SK-N-SH treated with all-trans-retinoic acid at 6 μM for 48 hours (cell line): ENCODE data around the gene RUNX3.

Experiments
- ATAC-seq: fragments of 200-7000 bp; cut with Tn5 transposase; 3 replicates; pipeline ENCODE4 v1.9.1; 2020; ENCODE audit warnings: mild to moderate bottlenecking, moderate library complexity
- ARNTL ChIP-seq: fragments of 450-650 bp; formaldehyde crosslinking; IDR thresholded peaks from 2 replicates; pipeline ENCODE4 v1.5.0; 2020; ENCODE audit warnings: low read depth, mild to moderate bottlenecking, moderate library complexity, borderline replicate concordance
- BACH2 ChIP-seq: fragments of 250-450 bp; sonication (Bioruptor Pico); IDR thresholded peaks from 2 replicates; pipeline ENCODE4 v1.9.0; 2021; ENCODE audit warnings: mild to moderate bottlenecking, borderline replicate concordance
- CREB5 ChIP-seq: fragments of 250-450 bp; sonication (Bioruptor Pico); IDR thresholded peaks from 2 replicates; pipeline ENCODE4 v1.5.1; 2020; ENCODE audit warnings: low read depth, mild to moderate bottlenecking, moderate library complexity
- CSDC2 ChIP-seq: fragments of 250-450 bp; sonication (Bioruptor Pico); IDR thresholded peaks from 2 replicates; pipeline ENCODE4 v1.5.0; 2020; ENCODE audit warnings: mild to moderate bottlenecking, moderate library complexity
- CSRNP3 ChIP-seq: fragments of 250-450 bp; sonication (Bioruptor Pico); IDR thresholded peaks from 2 replicates; pipeline ENCODE4 v1.5.1; 2021; ENCODE audit warnings: mild to moderate bottlenecking, moderate library complexity
- ESRRG ChIP-seq: fragments of 250-450 bp; sonication (Bioruptor Pico); IDR thresholded peaks from 2 replicates; pipeline ENCODE4 v1.6.1; 2021; ENCODE audit warnings: mild to moderate bottlenecking
- GLIS3 ChIP-seq: fragments of 250-450 bp; sonication (Bioruptor Pico); IDR thresholded peaks from 2 replicates; pipeline ENCODE4 v1.5.0; 2020; ENCODE audit warnings: mild to moderate bottlenecking, moderate library complexity
- ISL1 ChIP-seq: fragments of 250-450 bp; sonication (Bioruptor Pico); IDR thresholded peaks from 2 replicates; pipeline ENCODE4 v2.1.2; 2022; ENCODE audit warnings: mild to moderate bottlenecking, moderate library complexity
- PPARA ChIP-seq: fragments of 250-450 bp; sonication (Bioruptor Pico); IDR thresholded peaks from 2 replicates; pipeline ENCODE4 v1.5.0; 2020; ENCODE audit warnings: mild to moderate bottlenecking, borderline replicate concordance
- RARB ChIP-seq: fragments of 250-450 bp; sonication (Bioruptor Pico); IDR thresholded peaks from 2 replicates; pipeline ENCODE4 v1.8.0; 2021; ENCODE audit warnings: mild to moderate bottlenecking, moderate library complexity
- SNAI2 ChIP-seq: fragments of 250-450 bp; sonication (Bioruptor Pico); IDR thresholded peaks from 2 replicates; pipeline ENCODE4 v1.5.0; 2020; ENCODE audit warnings: mild to moderate bottlenecking, moderate library complexity
- TOX ChIP-seq: fragments of 250-450 bp; sonication (Bioruptor Pico); IDR thresholded peaks from 2 replicates; pipeline ENCODE4 v1.8.0; 2021; ENCODE audit warnings: mild to moderate bottlenecking, moderate library complexity, borderline replicate concordance
- TSHZ2 ChIP-seq: fragments of 250-450 bp; sonication (Bioruptor Pico); IDR thresholded peaks from 2 replicates; pipeline ENCODE4 v1.5.0; 2020; ENCODE audit warnings: mild to moderate bottlenecking, moderate library complexity
- ZC3H10 ChIP-seq: fragments of 250-450 bp; sonication (Bioruptor Pico); IDR thresholded peaks from 2 replicates; pipeline ENCODE4 v1.5.1; 2021; ENCODE audit warnings: mild to moderate bottlenecking, moderate library complexity
- ZFP3 ChIP-seq: fragments of 250-450 bp; sonication (Bioruptor Pico); IDR thresholded peaks from 2 replicates; pipeline ENCODE4 v1.5.0; 2020; ENCODE audit warnings: mild to moderate bottlenecking, moderate library complexity
- ZFP30 ChIP-seq: fragments of 450-650 bp; formaldehyde crosslinking; IDR thresholded peaks from 2 replicates; pipeline ENCODE4 v1.5.0; 2022; ENCODE audit warnings: mild to moderate bottlenecking, moderate library complexity
- ZNF565 ChIP-seq: fragments of 450-650 bp; formaldehyde crosslinking; conservative IDR thresholded peaks from 2 replicates; pipeline ENCODE4 v1.5.0; 2020; ENCODE audit warnings: low read depth, mild to moderate bottlenecking, moderate library complexity
- ZNF70 ChIP-seq: fragments of 450-650 bp; formaldehyde crosslinking; IDR thresholded peaks from 2 replicates; pipeline ENCODE4 v1.5.0; 2020; ENCODE audit warnings: mild to moderate bottlenecking, moderate library complexity
- TF ChIP-seq, protein P1 (sequence below): fragments of 250-450 bp; sonication (Bioruptor Pico); IDR thresholded peaks from 2 replicates; pipeline ENCODE4 v1.8.0; 2020; ENCODE audit warnings: mild to moderate bottlenecking, moderate library complexity, borderline replicate concordance
- TF ChIP-seq, protein P2 (sequence below): fragments of 250-450 bp; sonication (Bioruptor Pico); IDR thresholded peaks from 2 replicates; pipeline ENCODE4 v1.8.0; 2021; ENCODE audit warnings: low read depth, mild to moderate bottlenecking, moderate library complexity, borderline replicate concordance

Gene RUNX3

GRCh38 chr1:24875257-24875656 lies 54.8 kb downstream of the RUNX3 start:
- TF ChIP-seq GLIS3 (CRISPR knock-in tag), result no peak
- no peak for TF ChIP-seq TSHZ2 (CRISPR knock-in tag)
- TF ChIP-seq ZC3H10 (CRISPR knock-in tag), result no peak
- no peak for TF ChIP-seq PPARA (CRISPR knock-in tag)
- TF ChIP-seq CSRNP3, result no peak
- no peak for TF ChIP-seq CSDC2 (CRISPR knock-in tag)
- TF ChIP-seq SNAI2 (CRISPR knock-in tag), result no peak
- no peak for TF ChIP-seq ESRRG
- no peak for TF ChIP-seq ZNF565 (CRISPR knock-in tag)
- TF ChIP-seq ARNTL (CRISPR knock-in tag), result no peak
- TF ChIP-seq ISL1 (CRISPR knock-in tag), result no peak
- TF ChIP-seq TOX (CRISPR knock-in tag), result no peak
- TF ChIP-seq BACH2 (CRISPR knock-in tag), result no peak
- no peak for TF ChIP-seq ZFP3 (CRISPR knock-in tag)
- TF ChIP-seq ZFP30, result no peak

DNA sequence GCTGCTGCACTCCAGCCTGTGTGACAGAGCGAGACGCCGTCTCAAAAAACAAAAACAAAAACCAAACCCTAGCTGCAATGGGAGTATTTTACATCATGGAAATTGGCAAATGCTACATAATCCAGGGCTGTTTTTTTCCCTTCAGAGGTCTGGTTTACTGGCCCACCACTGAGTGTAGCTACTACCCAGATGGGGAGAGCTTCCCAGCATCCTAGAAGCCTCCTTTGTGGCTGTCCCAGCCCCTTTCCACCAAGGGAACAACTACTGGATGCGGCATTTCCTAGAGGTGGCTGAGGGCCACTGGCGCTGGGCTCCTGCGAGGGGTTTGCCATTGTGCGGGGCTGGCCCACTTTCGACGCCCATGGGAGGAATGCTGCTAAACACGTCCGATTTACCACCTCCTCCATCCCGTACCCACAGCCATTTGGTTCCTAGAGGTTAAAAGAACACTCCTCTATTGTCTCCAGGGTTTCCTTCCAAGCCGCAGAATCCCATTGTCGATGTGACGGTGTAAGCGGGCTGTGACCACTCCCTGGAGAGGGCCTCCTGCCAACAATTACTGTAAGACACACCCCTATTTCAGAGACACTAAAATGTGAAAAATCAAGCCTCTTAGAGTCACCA lies 55.4 kb downstream of the RUNX3 start:
- no peak for TF ChIP-seq PPARA (CRISPR knock-in tag)
- TF ChIP-seq RARB (CRISPR knock-in tag), result no peak
- no peak for TF ChIP-seq ZNF70 (CRISPR knock-in tag)
- TF ChIP-seq ZFP3 (CRISPR knock-in tag), result no peak
- no peak for TF ChIP-seq CREB5 (CRISPR knock-in tag)
- no peak for TF ChIP-seq TSHZ2 (CRISPR knock-in tag)
- TF ChIP-seq, protein P1, sequence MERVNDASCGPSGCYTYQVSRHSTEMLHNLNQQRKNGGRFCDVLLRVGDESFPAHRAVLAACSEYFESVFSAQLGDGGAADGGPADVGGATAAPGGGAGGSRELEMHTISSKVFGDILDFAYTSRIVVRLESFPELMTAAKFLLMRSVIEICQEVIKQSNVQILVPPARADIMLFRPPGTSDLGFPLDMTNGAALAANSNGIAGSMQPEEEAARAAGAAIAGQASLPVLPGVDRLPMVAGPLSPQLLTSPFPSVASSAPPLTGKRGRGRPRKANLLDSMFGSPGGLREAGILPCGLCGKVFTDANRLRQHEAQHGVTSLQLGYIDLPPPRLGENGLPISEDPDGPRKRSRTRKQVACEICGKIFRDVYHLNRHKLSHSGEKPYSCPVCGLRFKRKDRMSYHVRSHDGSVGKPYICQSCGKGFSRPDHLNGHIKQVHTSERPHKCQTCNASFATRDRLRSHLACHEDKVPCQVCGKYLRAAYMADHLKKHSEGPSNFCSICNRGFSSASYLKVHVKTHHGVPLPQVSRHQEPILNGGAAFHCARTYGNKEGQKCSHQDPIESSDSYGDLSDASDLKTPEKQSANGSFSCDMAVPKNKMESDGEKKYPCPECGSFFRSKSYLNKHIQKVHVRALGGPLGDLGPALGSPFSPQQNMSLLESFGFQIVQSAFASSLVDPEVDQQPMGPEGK (CRISPR knock-in tag), result no peak
- TF ChIP-seq SNAI2 (CRISPR knock-in tag), result no peak
- TF ChIP-seq, protein P2, sequence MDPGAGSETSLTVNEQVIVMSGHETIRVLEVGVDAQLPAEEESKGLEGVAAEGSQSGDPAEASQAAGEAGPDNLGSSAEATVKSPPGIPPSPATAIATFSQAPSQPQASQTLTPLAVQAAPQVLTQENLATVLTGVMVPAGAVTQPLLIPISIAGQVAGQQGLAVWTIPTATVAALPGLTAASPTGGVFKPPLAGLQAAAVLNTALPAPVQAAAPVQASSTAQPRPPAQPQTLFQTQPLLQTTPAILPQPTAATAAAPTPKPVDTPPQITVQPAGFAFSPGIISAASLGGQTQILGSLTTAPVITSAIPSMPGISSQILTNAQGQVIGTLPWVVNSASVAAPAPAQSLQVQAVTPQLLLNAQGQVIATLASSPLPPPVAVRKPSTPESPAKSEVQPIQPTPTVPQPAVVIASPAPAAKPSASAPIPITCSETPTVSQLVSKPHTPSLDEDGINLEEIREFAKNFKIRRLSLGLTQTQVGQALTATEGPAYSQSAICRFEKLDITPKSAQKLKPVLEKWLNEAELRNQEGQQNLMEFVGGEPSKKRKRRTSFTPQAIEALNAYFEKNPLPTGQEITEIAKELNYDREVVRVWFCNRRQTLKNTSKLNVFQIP, result no peak

More at GRCh38 chr1:24875257-24875656, 54.8 kb downstream of the RUNX3 start:
- no peak for ATAC-seq

More for the DNA sequence above, 55.4 kb downstream of the RUNX3 start:
- no peak for ATAC-seq
